OCI-LY3 (cell line): Measurements from ENCODE around the gene NES.

Experiments used
- H2AFZ ChIP-seq: fragments of 200-600, 300-600 bp; shearing (Covaris generic); 2 replicates; pipeline ENCODE4 v1.6.0; 2014; ENCODE audit warnings: antibody characterized with exemption, low read depth, low read length
- H3K27ac ChIP-seq: fragments of 200-600, 300-600 bp; sonication (generic); 2 replicates; pipeline ENCODE4 v1.5.1; 2014; ENCODE audit warnings: mild to moderate bottlenecking, low read length, moderate library complexity, mixed read lengths
- H3K27me3 ChIP-seq: fragments of 200-600, 300-600 bp; sonication (generic); 2 replicates; pipeline ENCODE4 v1.6.1; 2014; ENCODE audit warnings: low read depth, low read length, mixed read lengths
- H3K36me3 ChIP-seq: fragments of 200-600, 300-600 bp; sonication (generic); replicated peaks from 2 replicates; pipeline ENCODE3; 2014; ENCODE audit warnings: low read depth, low read length, mixed read lengths
- H3K4me1 ChIP-seq: fragments of 300-600, 200-600 bp; sonication (generic); 2 replicates; pipeline ENCODE4 v1.6.1; 2014; ENCODE audit warnings: low read length, mixed read lengths
- H3K4me2 ChIP-seq: fragments of 200-600, 300-600 bp; sonication (generic); 2 replicates; pipeline ENCODE4 v1.6.1; 2014; ENCODE audit warnings: low read length, mixed read lengths
- H3K4me3 ChIP-seq: fragments of 300-600, 200-600 bp; sonication (generic); 2 replicates; pipeline ENCODE4 v1.5.1; 2014; ENCODE audit warnings: antibody characterized with exemption, mild to moderate bottlenecking, low read length, moderate library complexity
- H3K79me2 ChIP-seq: fragments of 300-600, 200-600 bp; shearing (Covaris generic); 2 replicates; pipeline ENCODE4 v1.6.1; 2014; ENCODE audit warnings: mild to moderate bottlenecking, low read length, mixed read lengths
- H3K9ac ChIP-seq: fragments of 300-600, 200-600 bp; shearing (Covaris generic); 2 replicates; pipeline ENCODE4 v1.6.0; 2014; ENCODE audit warnings: mild to moderate bottlenecking, low read length, moderate library complexity
- H3K9me3 ChIP-seq: fragments of 200-600, 300-600 bp; shearing (Covaris generic); 2 replicates; pipeline ENCODE4 v1.6.1; 2014; ENCODE audit warnings: low read length, mixed read lengths; ENCODE audit not compliant: insufficient read depth
- H4K20me1 ChIP-seq: fragments of 200-600, 300-600 bp; sonication (generic); 2 replicates; pipeline ENCODE4 v1.6.1; 2016; ENCODE audit warnings: low read length, mixed read lengths; ENCODE audit not compliant: insufficient read depth
- EZH2phosphoT487 ChIP-seq: fragments of 200-600 bp; shearing (Covaris generic); IDR thresholded peaks from 2 replicates; pipeline ENCODE4 v1.6.1; 2018; ENCODE audit warnings: antibody characterized with exemption, mixed run types, low read depth
- TF ChIP-seq, protein P1 (sequence below): fragments of 200-600, 300-600 bp; sonication (generic); IDR thresholded peaks from 2 replicates; pipeline ENCODE4 v1.5.1; 2014; ENCODE audit warnings: antibody characterized with exemption, low read length, low read depth

The NES gene

DNA sequence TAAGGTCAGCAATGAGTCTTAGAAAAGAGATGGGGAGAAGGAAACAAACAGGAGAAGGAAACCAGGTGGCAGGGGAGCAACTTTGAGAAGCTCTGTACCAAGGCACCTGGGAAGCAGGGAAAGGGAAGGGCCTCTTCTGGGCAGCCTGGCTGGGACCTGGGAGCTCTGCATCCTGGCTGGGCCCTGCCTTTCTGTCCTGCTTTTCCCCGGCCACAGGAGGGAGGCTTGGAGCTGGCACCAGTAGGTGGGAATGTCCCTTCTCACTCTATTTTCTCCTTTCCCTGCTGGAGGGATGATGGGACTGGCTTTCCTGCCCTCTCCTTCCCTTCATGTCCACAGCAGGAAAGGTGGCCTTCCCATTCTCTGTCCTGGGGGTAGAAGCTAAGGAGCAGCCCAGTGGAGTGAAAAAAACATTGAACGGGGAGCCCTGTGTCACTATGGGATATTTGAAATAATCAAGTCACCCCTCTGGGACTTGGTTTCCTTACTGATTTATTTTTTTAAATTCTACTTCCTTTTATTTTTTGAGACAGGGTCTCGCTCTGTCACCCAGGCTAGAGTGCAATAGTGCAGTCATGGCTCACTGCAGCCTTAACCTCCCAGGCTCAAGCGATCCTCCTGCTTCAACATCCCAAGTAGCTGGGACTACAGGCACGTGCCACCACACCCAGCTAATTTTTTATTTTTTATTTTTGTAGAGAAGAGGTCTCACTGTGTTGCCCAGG lies 5.1 kb upstream of the NES start:
- no peak overlapping the region for H3K4me2 ChIP-seq
- no peak overlapping the region for H2AFZ ChIP-seq
- no peaks in the 10 kb centered on the region for H4K20me1 ChIP-seq
- no peaks in the 10 kb centered on the region for H3K36me3 ChIP-seq
- H3K9me3 ChIP-seq: no peaks in the 10 kb centered on the region
- H3K79me2 ChIP-seq: no peaks in the 10 kb centered on the region
- TF ChIP-seq, protein P1, sequence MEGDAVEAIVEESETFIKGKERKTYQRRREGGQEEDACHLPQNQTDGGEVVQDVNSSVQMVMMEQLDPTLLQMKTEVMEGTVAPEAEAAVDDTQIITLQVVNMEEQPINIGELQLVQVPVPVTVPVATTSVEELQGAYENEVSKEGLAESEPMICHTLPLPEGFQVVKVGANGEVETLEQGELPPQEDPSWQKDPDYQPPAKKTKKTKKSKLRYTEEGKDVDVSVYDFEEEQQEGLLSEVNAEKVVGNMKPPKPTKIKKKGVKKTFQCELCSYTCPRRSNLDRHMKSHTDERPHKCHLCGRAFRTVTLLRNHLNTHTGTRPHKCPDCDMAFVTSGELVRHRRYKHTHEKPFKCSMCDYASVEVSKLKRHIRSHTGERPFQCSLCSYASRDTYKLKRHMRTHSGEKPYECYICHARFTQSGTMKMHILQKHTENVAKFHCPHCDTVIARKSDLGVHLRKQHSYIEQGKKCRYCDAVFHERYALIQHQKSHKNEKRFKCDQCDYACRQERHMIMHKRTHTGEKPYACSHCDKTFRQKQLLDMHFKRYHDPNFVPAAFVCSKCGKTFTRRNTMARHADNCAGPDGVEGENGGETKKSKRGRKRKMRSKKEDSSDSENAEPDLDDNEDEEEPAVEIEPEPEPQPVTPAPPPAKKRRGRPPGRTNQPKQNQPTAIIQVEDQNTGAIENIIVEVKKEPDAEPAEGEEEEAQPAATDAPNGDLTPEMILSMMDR: no peak
- no peak for TF ChIP-seq EZH2phosphoT487
- H3K27ac ChIP-seq: no peak overlapping the region
- H3K9ac ChIP-seq: no peak overlapping the region
- peaks cover 20% of the 10 kb centered on the region for H3K4me1 ChIP-seq
- H3K4me3 ChIP-seq: no peak overlapping the region
- H3K27me3 ChIP-seq: peaks cover 65% of the 10 kb centered on the region

DNA sequence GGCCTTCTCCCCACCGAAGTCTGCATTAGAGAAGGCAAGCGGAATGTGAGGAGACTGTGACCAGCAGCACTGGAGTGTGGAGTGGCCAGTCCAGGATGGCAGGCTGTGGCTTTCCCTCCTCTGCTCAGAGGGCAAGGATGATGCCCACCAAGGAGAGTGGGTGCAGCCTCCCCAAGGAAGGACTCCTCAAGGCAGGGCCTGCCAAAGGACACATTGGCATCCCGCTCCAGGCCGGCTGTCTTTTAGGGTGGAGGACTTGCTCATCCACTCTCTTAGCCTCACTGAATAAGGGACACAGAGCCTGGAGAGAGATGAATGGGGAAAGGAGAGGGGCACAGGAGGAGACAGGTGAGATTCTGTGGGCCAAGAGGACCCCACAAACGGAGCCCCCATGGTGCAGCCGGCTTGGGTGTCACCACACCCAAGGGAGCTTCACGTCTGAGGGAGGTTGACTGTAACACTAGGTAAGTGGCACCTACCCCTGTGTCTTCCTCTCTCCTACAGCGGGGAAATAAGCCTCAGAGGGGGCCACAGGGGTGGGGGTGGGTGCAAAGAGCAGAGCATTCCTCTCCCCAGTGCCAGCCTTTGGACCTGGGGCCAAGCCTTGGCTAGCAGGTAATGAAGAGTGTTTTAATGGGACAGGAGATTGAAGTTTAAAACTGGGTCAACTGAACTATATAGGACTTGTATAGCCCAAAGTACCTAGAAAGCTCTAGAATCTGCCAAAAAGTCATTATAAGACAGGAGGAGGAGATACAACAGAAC lies 4.2 kb upstream of the NES start:
- Histone ChIP-seq H3K4me3 (no peak overlapping the region), H3K36me3 (no peaks in the 10 kb centered on the region), H3K27me3 (peaks cover 65% of the 10 kb centered on the region), H4K20me1 (no peaks in the 10 kb centered on the region), H3K4me1 (peaks cover 20% of the 10 kb centered on the region), H3K9ac (no peak overlapping the region), H3K9me3 (no peaks in the 10 kb centered on the region), H3K27ac (no peak overlapping the region), H3K79me2 (no peaks in the 10 kb centered on the region), H2AFZ (no peak overlapping the region), H3K4me2 (no peak overlapping the region)
- TF ChIP-seq EZH2phosphoT487: no peak
- TF ChIP-seq, protein P1: no peak

DNA sequence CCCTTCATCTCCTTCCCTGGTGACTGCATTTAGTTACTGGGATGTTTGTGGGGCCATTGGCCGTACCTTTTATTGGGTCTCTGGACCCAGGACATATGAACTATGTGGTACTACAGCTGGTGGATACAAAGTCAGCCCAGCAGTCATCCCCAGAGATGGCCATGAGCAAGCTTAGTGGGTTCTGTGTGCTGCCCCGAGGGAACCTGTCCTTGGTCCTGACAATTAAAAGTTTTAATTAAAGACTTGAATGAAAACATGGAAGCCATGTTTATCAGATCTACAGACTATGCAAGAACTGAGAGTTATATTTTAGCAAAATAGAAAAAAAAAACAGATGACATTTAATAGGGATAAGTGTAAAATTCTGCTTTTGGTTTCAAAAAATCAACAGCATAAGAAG lies 2.8 kb upstream of the NES start:
- TF ChIP-seq, protein P1: no peak
- TF ChIP-seq EZH2phosphoT487: no peak
- Histone ChIP-seq H3K27me3 (peaks cover 68% of the 10 kb centered on the region), H3K4me2 (no peak overlapping the region), H4K20me1 (no peaks in the 10 kb centered on the region), H2AFZ (no peak overlapping the region), H3K36me3 (no peaks in the 10 kb centered on the region), H3K9me3 (no peaks in the 10 kb centered on the region), H3K4me1 (peaks cover 20% of the 10 kb centered on the region), H3K4me3 (no peak overlapping the region), H3K27ac (no peak overlapping the region), H3K9ac (no peak overlapping the region), H3K79me2 (no peaks in the 10 kb centered on the region)
